Fibroblast of mammary gland (primary cell): Measurements from ENCODE around the gene PCSK5.

Experiments used
- DNase-seq: peaks from one replicate; pipeline ENCODE4 v3.0.0-alpha.2; 2010; ENCODE audit warnings: low read depth
- H3K4me3 ChIP-seq: 2 replicates; pipeline ENCODE4 v1.5.1; 2011; ENCODE audit warnings: low read depth, mild to moderate bottlenecking, low read length, moderate library complexity; ENCODE audit not compliant: control insufficient read depth
- CTCF ChIP-seq: conservative IDR thresholded peaks from 2 replicates; pipeline ENCODE4 v1.5.1; 2011; ENCODE audit warnings: low read depth, low read length, inconsistent platforms; ENCODE audit not compliant: control insufficient read depth, insufficient read depth

PCSK5 gene

GRCh38 chr9:76018761-76019160 is 128.3 kb downstream of the PCSK5 start:
- no peak for DNase-seq
- TF ChIP-seq CTCF: no peak
- no peak overlapping the region for H3K4me3 ChIP-seq

- DNase-seq: no peak
- no peak for TF ChIP-seq CTCF
- H3K4me3 ChIP-seq: no peak overlapping the region
Observed at GRCh38 chr9:76020652-76021051, 130.2 kb downstream of the PCSK5 start.

- no peak for TF ChIP-seq CTCF
- no peak overlapping the region for H3K4me3 ChIP-seq
- no peak for DNase-seq
Observed at GRCh38 chr9:76022317-76022716, 131.8 kb downstream of the PCSK5 start.

- DNase-seq: peak; percentile 3
- TF ChIP-seq CTCF: no peak
- H3K4me3 ChIP-seq: no peak overlapping the region
Observed at GRCh38 chr9:76023715-76024195, 133.3 kb downstream of the PCSK5 start.

- DNase-seq: no peak
- H3K4me3 ChIP-seq: no peak overlapping the region
- no peak for TF ChIP-seq CTCF
Observed at GRCh38 chr9:76025286-76025685, 134.8 kb downstream of the PCSK5 start.

- TF ChIP-seq CTCF: no peak
- no peak for DNase-seq
- H3K4me3 ChIP-seq: no peak overlapping the region
Observed at GRCh38 chr9:76026796-76027195, 136.3 kb downstream of the PCSK5 start.

GRCh38 chr9:76027416-76027815 is 136.9 kb downstream of the PCSK5 start:
- no peak for DNase-seq
- TF ChIP-seq CTCF: no peak
- no peak overlapping the region for H3K4me3 ChIP-seq
